Fibroblast of mammary gland (primary cell): ENCODE results near the gene POP7.
"Not testable (repeated sequence)": the region's sequence is repeated elsewhere in the genome, so short reads cannot be mapped to it uniquely, and the experiment has no call there.

Source experiments
- DNase-seq: peaks from one replicate; pipeline ENCODE4 v3.0.0-alpha.2; 2010; ENCODE audit warnings: low read depth
- H3K4me3 ChIP-seq: 2 replicates; pipeline ENCODE4 v1.5.1; 2011; ENCODE audit warnings: low read depth, mild to moderate bottlenecking, low read length, moderate library complexity; ENCODE audit not compliant: control insufficient read depth
- CTCF ChIP-seq: conservative IDR thresholded peaks from 2 replicates; pipeline ENCODE4 v1.5.1; 2011; ENCODE audit warnings: low read depth, low read length, inconsistent platforms; ENCODE audit not compliant: control insufficient read depth, insufficient read depth

The POP7 gene

GRCh38 chr7:100722480-100723212, 16.7 kb downstream of the POP7 start:
- H3K4me3 ChIP-seq = no peak overlapping the region
- TF ChIP-seq CTCF = no peak
- no peak for DNase-seq

GRCh38 chr7:100723732-100724275, 17.9 kb downstream of the POP7 start:
- DNase-seq = no peak
- TF ChIP-seq CTCF = no peak
- H3K4me3 ChIP-seq = no peak overlapping the region

- not testable (repeated sequence) for DNase-seq
Measured at GRCh38 chr7:100724364-100724763, 18.4 kb downstream of the POP7 start.

GRCh38 chr7:100726996-100727761, 21.3 kb downstream of the POP7 start:
- H3K4me3 ChIP-seq = no peak overlapping the region
- no peak for TF ChIP-seq CTCF
- peak; percentile 91 for DNase-seq

More at GRCh38 chr7:100724364-100724763, 18.4 kb downstream of the POP7 start:
- not testable (repeated sequence) for H3K4me3 ChIP-seq

- TF ChIP-seq CTCF = no peak
- no peak overlapping the region for H3K4me3 ChIP-seq
- DNase-seq = no peak
Measured at GRCh38 chr7:100728196-100728595, 22.3 kb downstream of the POP7 start.

- no peak for TF ChIP-seq CTCF
- no peak for DNase-seq
- no peak overlapping the region for H3K4me3 ChIP-seq
Measured at GRCh38 chr7:100730136-100730800, 24.3 kb downstream of the POP7 start.
